Hepatocyte (in vitro differentiated cells): ENCODE data around the gene TTLL9. TPM values are rescaled to one million over a fixed set of nuclear protein-coding genes. Genes with fewer than 3 reads are reported as not detected.

Source experiments
- DNase-seq: peaks from one replicate; pipeline ENCODE4 v3.0.0-alpha.2; 2016; ENCODE audit warnings: low spot score
- H2AFZ ChIP-seq: fragments of 200-600 bp; sonication (generic); 2 replicates; pipeline ENCODE4 v1.6.0; 2016; ENCODE audit warnings: antibody characterized with exemption, mild to moderate bottlenecking
- H3K27ac ChIP-seq: fragments of 200-600 bp; sonication (generic); 2 replicates; pipeline ENCODE4 v1.5.1; 2016; ENCODE audit warnings: mild to moderate bottlenecking
- H3K27me3 ChIP-seq: fragments of 200-600 bp; sonication (generic); 2 replicates; pipeline ENCODE4 v1.6.1; 2016
- H3K36me3 ChIP-seq: fragments of 200-600 bp; sonication (generic); replicated peaks from 2 replicates; pipeline ENCODE4 v1.5.1; 2016; ENCODE audit warnings: low read depth; ENCODE audit not compliant: insufficient read depth
- H3K4me1 ChIP-seq: fragments of 200-600 bp; sonication (generic); 2 replicates; pipeline ENCODE4 v1.5.1; 2016; ENCODE audit warnings: mild to moderate bottlenecking, moderate library complexity; ENCODE audit not compliant: insufficient read depth
- H3K4me2 ChIP-seq: fragments of 200-600 bp; sonication (generic); 2 replicates; pipeline ENCODE4 v1.6.0; 2016
- H3K4me3 ChIP-seq: fragments of 200-600 bp; sonication (generic); 2 replicates; pipeline ENCODE4 v1.5.1; 2016; ENCODE audit warnings: mild to moderate bottlenecking
- H3K79me2 ChIP-seq: fragments of 200-600 bp; sonication (generic); 2 replicates; pipeline ENCODE4 v1.6.0; 2017; ENCODE audit warnings: mild to moderate bottlenecking
- H3K9me2 ChIP-seq: fragments of 200-600 bp; sonication (generic); replicated peaks from 2 replicates; pipeline ENCODE4 v1.6.0; 2017; ENCODE audit warnings: mild to moderate bottlenecking; ENCODE audit not compliant: insufficient read depth
- H3K9me3 ChIP-seq: fragments of 200-600 bp; sonication (generic); 2 replicates; pipeline ENCODE4 v1.5.1; 2016; ENCODE audit warnings: low read depth, mild to moderate bottlenecking
- H4K20me1 ChIP-seq: fragments of 200-600 bp; sonication (generic); 2 replicates; pipeline ENCODE4 v1.6.0; 2016; ENCODE audit warnings: mild to moderate bottlenecking; ENCODE audit not compliant: insufficient read depth, poor library complexity, severe bottlenecking
- EZH2 ChIP-seq: fragments of 200-600 bp; sonication (generic); IDR thresholded peaks from 2 replicates; pipeline ENCODE4 v1.6.1; 2016; ENCODE audit warnings: antibody characterized with exemption, mild to moderate bottlenecking, borderline replicate concordance
- EZH2phosphoT487 ChIP-seq: fragments of 200-600 bp; sonication (generic); IDR thresholded peaks from one replicate; pipeline ENCODE4 v1.6.1; 2018; ENCODE audit warnings: antibody characterized with exemption, mild to moderate bottlenecking, low read depth, moderate library complexity; ENCODE audit not compliant: unreplicated experiment, severe bottlenecking
- WGBS: methylation state at CpG from one replicate; pipeline ENCODE4 v1.1.6; 2016; ENCODE audit warnings: low lambda C conversion rate; ENCODE audit errors: missing lambda C conversion rate; 5-methylcytosine and 5-hydroxymethylcytosine counted together
- polyA plus RNA-seq: library from polyadenylated mRNA; unstranded; fragments of >200 nt; fragmentation: Nextera tagmentation; extraction: Ambion mirVana; gene quantifications from 2 replicates; pipeline ENCODE4 v1.2.1, GENCODE V29; 2016
- total RNA-seq: library from RNA; depleted of rRNA; stranded (reverse); fragments of >200 nt; gene quantifications from 2 replicates; pipeline ENCODE4 v1.2.3, GENCODE V29; 2014
- TF ChIP-seq, protein P1 (sequence below): fragments of 200-600 bp; sonication (generic); IDR thresholded peaks from 2 replicates; pipeline ENCODE4 v1.5.1; 2016; ENCODE audit warnings: antibody characterized with exemption, mild to moderate bottlenecking; ENCODE audit not compliant: poor library complexity

The TTLL9 gene
- total and polyA plus RNA-seq, 2 experiments from 2014 or later = 0.18 TPM; not detected in 1

DNA sequence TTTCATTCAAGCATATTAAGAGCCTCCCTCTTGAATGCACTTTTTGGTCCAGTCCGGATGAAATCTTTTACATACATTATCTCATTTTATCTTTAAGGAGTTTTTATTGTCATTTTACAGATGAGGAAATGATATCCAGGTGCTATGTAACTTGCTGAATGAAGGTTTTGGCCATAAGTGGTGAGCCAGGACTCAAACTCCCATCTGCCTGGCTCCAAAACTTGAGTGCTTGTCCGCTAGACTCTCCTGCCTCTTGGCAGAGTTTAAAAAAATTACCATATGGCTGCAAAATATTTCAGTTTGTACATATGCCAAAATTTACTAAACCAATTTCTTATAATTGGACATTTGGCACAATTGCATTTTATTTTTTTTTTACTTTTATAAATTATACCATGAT lies 69.2 kb downstream of the TTLL9 start:
- H3K27ac ChIP-seq = no peak overlapping the region
- no peak for TF ChIP-seq EZH2
- TF ChIP-seq, protein P1, sequence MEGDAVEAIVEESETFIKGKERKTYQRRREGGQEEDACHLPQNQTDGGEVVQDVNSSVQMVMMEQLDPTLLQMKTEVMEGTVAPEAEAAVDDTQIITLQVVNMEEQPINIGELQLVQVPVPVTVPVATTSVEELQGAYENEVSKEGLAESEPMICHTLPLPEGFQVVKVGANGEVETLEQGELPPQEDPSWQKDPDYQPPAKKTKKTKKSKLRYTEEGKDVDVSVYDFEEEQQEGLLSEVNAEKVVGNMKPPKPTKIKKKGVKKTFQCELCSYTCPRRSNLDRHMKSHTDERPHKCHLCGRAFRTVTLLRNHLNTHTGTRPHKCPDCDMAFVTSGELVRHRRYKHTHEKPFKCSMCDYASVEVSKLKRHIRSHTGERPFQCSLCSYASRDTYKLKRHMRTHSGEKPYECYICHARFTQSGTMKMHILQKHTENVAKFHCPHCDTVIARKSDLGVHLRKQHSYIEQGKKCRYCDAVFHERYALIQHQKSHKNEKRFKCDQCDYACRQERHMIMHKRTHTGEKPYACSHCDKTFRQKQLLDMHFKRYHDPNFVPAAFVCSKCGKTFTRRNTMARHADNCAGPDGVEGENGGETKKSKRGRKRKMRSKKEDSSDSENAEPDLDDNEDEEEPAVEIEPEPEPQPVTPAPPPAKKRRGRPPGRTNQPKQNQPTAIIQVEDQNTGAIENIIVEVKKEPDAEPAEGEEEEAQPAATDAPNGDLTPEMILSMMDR = no peak
- TF ChIP-seq EZH2phosphoT487 = no peak
- DNase-seq = no peak
- no peaks in the 10 kb centered on the region for H3K79me2 ChIP-seq
- no peak overlapping the region for H2AFZ ChIP-seq
- H3K4me3 ChIP-seq = no peak overlapping the region
- no peaks in the 10 kb centered on the region for H3K9me3 ChIP-seq
- H3K4me1 ChIP-seq = no peaks in the 10 kb centered on the region
- H4K20me1 ChIP-seq = no peaks in the 10 kb centered on the region
- H3K27me3 ChIP-seq = no peaks in the 10 kb centered on the region
- no peaks in the 10 kb centered on the region for H3K36me3 ChIP-seq
- WGBS = 94% methylated on average over 2 of the region's 2 CpGs
- no peaks in the 10 kb centered on the region for H3K9me2 ChIP-seq
- H3K4me2 ChIP-seq = no peak overlapping the region

DNA sequence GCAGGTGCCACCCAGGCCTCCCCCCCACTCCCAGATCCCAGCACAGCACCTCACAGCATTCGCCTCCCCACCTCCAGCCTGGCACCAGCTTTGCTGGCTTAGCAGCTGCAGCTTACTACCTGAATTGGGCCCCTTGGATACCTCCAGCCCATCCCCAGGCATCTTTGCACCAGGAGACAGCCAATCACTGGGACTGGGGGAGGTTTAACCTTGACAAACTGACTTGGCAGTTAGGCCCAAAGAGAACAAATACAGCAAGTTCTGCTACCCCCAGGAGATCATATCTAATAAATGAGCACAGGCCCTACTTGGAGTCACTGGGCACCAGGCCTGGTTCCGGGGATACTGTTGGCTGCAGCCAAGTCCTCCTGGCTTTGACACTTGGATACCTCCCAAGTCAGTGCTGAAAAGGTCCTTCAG lies 72.6 kb downstream of the TTLL9 start:
- no peaks in the 10 kb centered on the region for H3K9me2 ChIP-seq
- H3K4me1 ChIP-seq = no peaks in the 10 kb centered on the region
- H3K79me2 ChIP-seq = peaks cover 3% of the 10 kb centered on the region
- H3K4me3 ChIP-seq = no peak overlapping the region
- H3K9me3 ChIP-seq = no peaks in the 10 kb centered on the region
- H3K36me3 ChIP-seq = peaks cover 2% of the 10 kb centered on the region
- TF ChIP-seq EZH2phosphoT487 = no peak
- TF ChIP-seq, protein P1 = no peak
- H2AFZ ChIP-seq = no peak overlapping the region
- DNase-seq = no peak
- WGBS = 95% methylated on average over 2 of the region's 2 CpGs
- H3K27ac ChIP-seq = no peak overlapping the region
- no peaks in the 10 kb centered on the region for H4K20me1 ChIP-seq
- no peak overlapping the region for H3K4me2 ChIP-seq
- H3K27me3 ChIP-seq = no peaks in the 10 kb centered on the region

DNA sequence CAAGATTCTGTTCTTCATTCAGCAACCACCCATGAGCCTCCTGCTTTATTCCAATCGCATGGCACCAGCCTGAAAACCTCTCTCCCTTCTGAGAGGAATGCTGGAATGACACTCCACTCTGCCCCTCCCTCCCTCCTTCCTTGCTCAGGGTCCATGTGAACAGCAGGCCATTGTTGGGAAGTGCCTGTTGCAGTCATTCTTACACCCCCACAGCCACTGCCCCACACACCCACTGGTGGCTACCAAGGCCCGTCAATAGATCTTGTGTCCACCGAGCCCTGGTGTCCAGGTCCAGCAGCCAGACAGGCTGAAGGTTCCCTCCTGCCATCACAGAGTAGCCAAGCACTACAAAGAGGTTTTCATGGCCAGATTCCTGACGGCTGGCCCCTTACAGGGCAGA lies 74.9 kb downstream of the TTLL9 start:
- Histone ChIP-seq H3K27ac (no peak overlapping the region), H3K4me1 (peaks cover under 1% of the 10 kb centered on the region)

More for the DNA sequence above, 74.9 kb downstream of the TTLL9 start:
- H3K9me2 ChIP-seq = no peaks in the 10 kb centered on the region
- DNase-seq = no peak
- peaks cover 5% of the 10 kb centered on the region for H3K36me3 ChIP-seq
- WGBS = 86% methylated on average over 4 of the region's 4 CpGs
- no peak for TF ChIP-seq EZH2phosphoT487
- TF ChIP-seq EZH2 = no peak
- TF ChIP-seq, protein P1 = no peak
- H2AFZ ChIP-seq = no peak overlapping the region
- H3K79me2 ChIP-seq = peaks cover 21% of the 10 kb centered on the region
- H3K4me2 ChIP-seq = no peak overlapping the region
- no peaks in the 10 kb centered on the region for H3K9me3 ChIP-seq
- no peak overlapping the region for H3K4me3 ChIP-seq
- H4K20me1 ChIP-seq = peaks cover 6% of the 10 kb centered on the region
- no peaks in the 10 kb centered on the region for H3K27me3 ChIP-seq
